Endothelial cell of umbilical vein (primary cell): Measurements from ENCODE around the gene LCMT2. TPM values are rescaled to one million over a fixed set of nuclear protein-coding genes. Genes with fewer than 3 reads are reported as not detected.

Experiments used
- BruUV-seq: library from RNA; stranded (reverse); fragments of 400-500 nt; replicated peaks from 2 replicates; lab custom pipeline; 2021; lab: Mats Ljungman, UMichigan
- CTCF ChIA-PET: fragments of 300-600, 350-600 bp; sonication (Branson Sonifier 250); formaldehyde crosslinking; loops from one replicate; lab custom pipeline; 2021; ENCODE audit warnings: antibody characterized with exemption, inconsistent platforms; lab: Charles Lee
- POLR2A ChIA-PET: fragments of 300-600, 350-600 bp; sonication (Branson Sonifier 250); formaldehyde crosslinking; loops from one replicate; lab custom pipeline; 2021; ENCODE audit warnings: antibody characterized with exemption, inconsistent platforms; lab: Charles Lee
- DNase-seq: peaks from one replicate; pipeline ENCODE4 v3.0.0-alpha.2; 2011; ENCODE audit warnings: low read depth, low spot score
- FAIRE-seq: peaks from 2 replicates; lab custom pipeline; 2011; peaks lifted over from hg19 to GRCh38; lab: Jason Lieb, UNC
- H2AFZ ChIP-seq: 2 replicates; pipeline ENCODE4 v1.6.0; 2012; ENCODE audit warnings: low read depth, low read length, control low read depth, inconsistent platforms
- H3K27ac ChIP-seq: 2 replicates; pipeline ENCODE4 v1.5.1; 2011; ENCODE audit warnings: low read depth, mild to moderate bottlenecking, control low read depth, low read length, moderate library complexity; ENCODE audit not compliant: insufficient read depth
- H3K27me3 ChIP-seq, 2 experiments: 2 replicates each; pipeline versions ENCODE4 v1.6.0 to v1.6.1; 2011; ENCODE audit warnings: low read length in 2 of 2, mixed read lengths in 1 of 2; ENCODE audit not compliant: control insufficient read depth in 2 of 2, insufficient read depth in 2 of 2
- H3K36me3 ChIP-seq, 2 experiments: 2 replicates in 1 of 2; 3 replicates in 1 of 2; pipeline ENCODE4 v1.5.1; 2011; ENCODE audit warnings: low read length in 2 of 2, mild to moderate bottlenecking in 1 of 2, moderate library complexity in 1 of 2; ENCODE audit not compliant: control insufficient read depth in 2 of 2, insufficient read depth in 2 of 2; ENCODE audit errors: extremely low read depth in 1 of 2
- H3K4me1 ChIP-seq: 3 replicates; pipeline ENCODE4 v1.5.1; 2011; ENCODE audit warnings: mild to moderate bottlenecking, low read length; ENCODE audit not compliant: control insufficient read depth, insufficient read depth; ENCODE audit errors: extremely low read depth
- H3K4me2 ChIP-seq: 2 replicates; pipeline ENCODE4 v1.6.1; 2011; ENCODE audit warnings: low read length, control low read depth, mixed read lengths; ENCODE audit not compliant: insufficient read depth
- H3K4me3 ChIP-seq, 3 experiments: fragments of 200-600 bp in 1 of 3; sonication (generic), shearing (Covaris generic) in 1 of 3; replicated peaks in 1 of 3; 2 replicates each; pipeline ENCODE4 v1.5.1; 2011 to 2016; ENCODE audit warnings: control low read depth in 3 of 3, low read length in 3 of 3, mild to moderate bottlenecking in 2 of 3, inconsistent platforms in 1 of 3, low read depth in 1 of 3, moderate library complexity in 1 of 3; ENCODE audit not compliant: insufficient read depth in 1 of 3
- H3K79me2 ChIP-seq: 2 replicates; pipeline ENCODE4 v1.6.0; 2012; ENCODE audit warnings: low read length, inconsistent platforms; ENCODE audit not compliant: control insufficient read depth, insufficient read depth
- H3K9ac ChIP-seq: replicated peaks from 2 replicates; pipeline ENCODE3; 2011; ENCODE audit warnings: low read length, control low read depth; ENCODE audit not compliant: insufficient read depth; ENCODE audit errors: extremely low read depth
- H3K9me1 ChIP-seq: replicated peaks from 3 replicates; pipeline ENCODE4 v1.6.0; 2011; ENCODE audit warnings: mild to moderate bottlenecking, low read length; ENCODE audit not compliant: control insufficient read depth, insufficient read depth; ENCODE audit errors: extremely low read depth
- H3K9me3 ChIP-seq: replicated peaks from 2 replicates; pipeline ENCODE4 v1.5.1; 2012; ENCODE audit warnings: low read length, inconsistent platforms; ENCODE audit not compliant: control insufficient read depth, insufficient read depth
- H4K20me1 ChIP-seq: replicated peaks from 2 replicates; pipeline ENCODE3; 2011; ENCODE audit warnings: mild to moderate bottlenecking, low read length; ENCODE audit not compliant: control insufficient read depth, insufficient read depth; ENCODE audit errors: extremely low read depth
- CTCF ChIP-seq, 2 donors: IDR thresholded peaks; 1 replicate in 1 of 2; 2 replicates in 1 of 2; pipeline ENCODE4 v1.5.1; 2011; ENCODE audit warnings: low read length in 2 of 2, mild to moderate bottlenecking in 2 of 2, moderate library complexity in 2 of 2, control low read depth in 1 of 2, inconsistent platforms in 1 of 2, low read depth in 1 of 2; ENCODE audit not compliant: insufficient read depth in 1 of 2; ENCODE audit errors: extremely low read depth in 1 of 2
- EZH2 ChIP-seq: IDR thresholded peaks from 2 replicates; pipeline ENCODE4 v1.6.1; 2012; ENCODE audit warnings: borderline replicate concordance, low read depth, mild to moderate bottlenecking, moderate library complexity, low read length, inconsistent platforms; ENCODE audit not compliant: severe bottlenecking
- FOS ChIP-seq: IDR thresholded peaks from 2 replicates; pipeline ENCODE4 v1.6.1; 2011; ENCODE audit warnings: mild to moderate bottlenecking, low read length, moderate library complexity, borderline replicate concordance; ENCODE audit not compliant: insufficient read depth
- GATA2 ChIP-seq: IDR thresholded peaks from 2 replicates; pipeline ENCODE4 v1.7.0; 2011; ENCODE audit warnings: low read depth, mild to moderate bottlenecking, moderate library complexity, mixed read lengths, low read length; ENCODE audit not compliant: insufficient read length, insufficient read depth
- JUN ChIP-seq: IDR thresholded peaks from 2 replicates; pipeline ENCODE4 v1.6.1; 2011; ENCODE audit warnings: borderline replicate concordance, low read depth; ENCODE audit not compliant: insufficient read length, insufficient read depth
- MAX ChIP-seq: IDR thresholded peaks from 2 replicates; pipeline ENCODE4 v1.6.1; 2011; ENCODE audit not compliant: insufficient read depth, insufficient read length
- MYC ChIP-seq: IDR thresholded peaks from one replicate; pipeline ENCODE4 v1.6.1; 2011; ENCODE audit warnings: mild to moderate bottlenecking, low read depth, low read length
- POLR2A ChIP-seq: IDR thresholded peaks from 2 replicates; pipeline ENCODE4 v1.6.1; 2012; ENCODE audit warnings: low read depth, mild to moderate bottlenecking, control low read depth, low read length
- POLR2AphosphoS5 ChIP-seq: IDR thresholded peaks from 2 replicates; pipeline ENCODE4 v1.6.1; 2012; ENCODE audit warnings: low read depth, mild to moderate bottlenecking, control low read depth, low read length, moderate library complexity; ENCODE audit not compliant: insufficient read depth
- dilution Hi-C: fragments of 300-500 bp; cut with MboI; formaldehyde crosslinking; loops from one replicate; pipeline ENCODE4 v1.15.0; 2019; ENCODE audit warnings: low sequenced_read_pairs; ENCODE audit not compliant: extremely low pct_ligation_motif_present
- intact Hi-C: fragments of 100-400 bp; cut with micrococcal nuclease; formaldehyde crosslinking; loops from one replicate; pipeline ENCODE4 v1.10.0; 2022
- polyA plus RNA-seq, 4 experiments: library from polyadenylated mRNA; depleted of rRNA in 3 of 4; stranded (reverse) in 3 of 4; unstranded in 1 of 4; fragments of >200 nt; gene quantifications; 2 replicates each; pipeline versions ENCODE4 v1.2.1 to v1.2.3, GENCODE V29; 2011 to 2012; ENCODE audit warnings: missing spikeins in 1 of 4
- total RNA-seq: library from RNA; stranded (reverse); gene quantifications from 2 replicates; pipeline ENCODE4 v1.2.3, GENCODE V29; 2021

Gene LCMT2
- total and polyA plus RNA-seq, 2 donors (not counting 3 experiments of a cell fraction or from before 2014, with no cell fraction given) = 4.1 to 6.1 TPM

GRCh38 chr15:43293432-43293831 lies 36.9 kb downstream of the LCMT2 start:
- BruUV-seq = no TSS peak
- Histone ChIP-seq H3K4me2 (no peak overlapping the region), H3K27ac (no peak overlapping the region), H3K9ac (no peak overlapping the region), H3K4me1 (no peaks in the 10 kb centered on the region), H3K79me2 (no peaks in the 10 kb centered on the region), H3K27me3 (peaks cover 26 to 34% of the 10 kb centered on the region in 2 experiments), H3K9me3 (no peaks in the 10 kb centered on the region), H3K4me3 (no peak overlapping the region), H2AFZ (no peak overlapping the region), H3K9me1 (no peaks in the 10 kb centered on the region), H3K36me3 (no peaks in the 10 kb centered on the region), H4K20me1 (no peaks in the 10 kb centered on the region)
- ChIA-PET POLR2A (no interaction called here), CTCF (interaction anchor here (1.3 to 4.4 kb wide), 2 partner anchors 8 to 68 kb away, joined by 6 to 23 read pairs; no protein-coding TSS in a partner anchor)
- DNase-seq = no peak
- intact Hi-C loops (no loop called here), dilution Hi-C loops (no loop called here)
- no peak for FAIRE-seq
- no peak for TF ChIP-seq CTCF (IDR thresholded peaks at IDR 0.05; ENCODE audit: extremely low read depth in 1 of 2, insufficient read depth in 1 of 2, low read depth in 1 of 2, low read length in 2 of 2)
- TF ChIP-seq FOS = no peak
- no peak for TF ChIP-seq POLR2AphosphoS5
- TF ChIP-seq JUN = no peak
- no peak for TF ChIP-seq MAX
- no peak for TF ChIP-seq MYC
- TF ChIP-seq GATA2 = no peak
- no peak for TF ChIP-seq EZH2
- no peak for TF ChIP-seq POLR2A
